ENCODE data around the gene TNKS1BP1.

DNA sequence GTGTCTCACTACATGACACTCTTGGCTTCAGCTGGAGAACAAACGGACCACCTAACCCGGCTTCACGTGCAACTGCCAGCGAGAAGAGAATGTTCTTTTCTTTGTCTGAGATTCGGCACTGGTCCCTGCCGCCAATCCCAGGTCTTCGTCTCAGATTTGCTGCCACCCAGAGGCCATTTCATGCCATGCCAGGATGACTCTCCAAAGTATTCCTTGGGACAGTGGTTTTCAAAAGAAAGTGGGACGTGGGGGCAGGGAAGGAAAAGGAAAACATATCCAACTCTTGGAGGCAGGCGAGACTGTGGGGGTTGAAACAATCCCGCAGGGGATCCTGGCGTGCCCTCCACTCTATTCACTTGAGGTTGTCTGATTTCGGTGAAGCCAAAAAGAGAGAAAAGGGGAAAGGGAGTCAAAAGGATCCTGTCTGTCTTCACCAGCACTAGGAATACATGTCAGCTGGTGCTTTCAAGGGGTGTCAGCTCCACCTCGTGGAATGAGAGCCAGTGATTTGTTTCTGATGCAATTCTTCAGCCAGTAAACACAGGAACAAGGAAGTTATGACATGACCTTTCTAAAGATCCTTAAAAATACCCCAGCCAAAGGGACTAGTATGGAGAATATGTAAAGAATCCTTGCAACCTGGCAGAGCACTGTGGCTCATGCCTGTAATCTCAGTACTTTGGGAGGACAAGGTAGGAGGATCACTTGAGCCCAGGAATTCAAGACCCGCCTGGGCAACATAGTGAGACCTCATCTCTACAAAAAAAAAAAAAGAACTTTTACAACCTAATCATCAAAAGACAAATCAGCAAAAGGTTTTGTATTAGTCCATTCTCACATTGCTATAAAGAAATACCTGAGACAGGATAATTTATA lies 46.7 kb downstream of the TNKS1BP1 start:
- TF ChIP-seq ETS1 (IDR thresholded peaks at IDR 0.05): no peak
- no peak for TF ChIP-seq EZH2 (IDR thresholded peaks at IDR 0.05; ENCODE audit: low read depth, unreplicated experiment)
- TF ChIP-seq, protein P1, sequence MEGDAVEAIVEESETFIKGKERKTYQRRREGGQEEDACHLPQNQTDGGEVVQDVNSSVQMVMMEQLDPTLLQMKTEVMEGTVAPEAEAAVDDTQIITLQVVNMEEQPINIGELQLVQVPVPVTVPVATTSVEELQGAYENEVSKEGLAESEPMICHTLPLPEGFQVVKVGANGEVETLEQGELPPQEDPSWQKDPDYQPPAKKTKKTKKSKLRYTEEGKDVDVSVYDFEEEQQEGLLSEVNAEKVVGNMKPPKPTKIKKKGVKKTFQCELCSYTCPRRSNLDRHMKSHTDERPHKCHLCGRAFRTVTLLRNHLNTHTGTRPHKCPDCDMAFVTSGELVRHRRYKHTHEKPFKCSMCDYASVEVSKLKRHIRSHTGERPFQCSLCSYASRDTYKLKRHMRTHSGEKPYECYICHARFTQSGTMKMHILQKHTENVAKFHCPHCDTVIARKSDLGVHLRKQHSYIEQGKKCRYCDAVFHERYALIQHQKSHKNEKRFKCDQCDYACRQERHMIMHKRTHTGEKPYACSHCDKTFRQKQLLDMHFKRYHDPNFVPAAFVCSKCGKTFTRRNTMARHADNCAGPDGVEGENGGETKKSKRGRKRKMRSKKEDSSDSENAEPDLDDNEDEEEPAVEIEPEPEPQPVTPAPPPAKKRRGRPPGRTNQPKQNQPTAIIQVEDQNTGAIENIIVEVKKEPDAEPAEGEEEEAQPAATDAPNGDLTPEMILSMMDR (conservative IDR thresholded peaks at IDR 0.05; ENCODE audit: low read depth in 2 of 2): peak; percentile 87 to 95
- TF ChIP-seq, protein P2, sequence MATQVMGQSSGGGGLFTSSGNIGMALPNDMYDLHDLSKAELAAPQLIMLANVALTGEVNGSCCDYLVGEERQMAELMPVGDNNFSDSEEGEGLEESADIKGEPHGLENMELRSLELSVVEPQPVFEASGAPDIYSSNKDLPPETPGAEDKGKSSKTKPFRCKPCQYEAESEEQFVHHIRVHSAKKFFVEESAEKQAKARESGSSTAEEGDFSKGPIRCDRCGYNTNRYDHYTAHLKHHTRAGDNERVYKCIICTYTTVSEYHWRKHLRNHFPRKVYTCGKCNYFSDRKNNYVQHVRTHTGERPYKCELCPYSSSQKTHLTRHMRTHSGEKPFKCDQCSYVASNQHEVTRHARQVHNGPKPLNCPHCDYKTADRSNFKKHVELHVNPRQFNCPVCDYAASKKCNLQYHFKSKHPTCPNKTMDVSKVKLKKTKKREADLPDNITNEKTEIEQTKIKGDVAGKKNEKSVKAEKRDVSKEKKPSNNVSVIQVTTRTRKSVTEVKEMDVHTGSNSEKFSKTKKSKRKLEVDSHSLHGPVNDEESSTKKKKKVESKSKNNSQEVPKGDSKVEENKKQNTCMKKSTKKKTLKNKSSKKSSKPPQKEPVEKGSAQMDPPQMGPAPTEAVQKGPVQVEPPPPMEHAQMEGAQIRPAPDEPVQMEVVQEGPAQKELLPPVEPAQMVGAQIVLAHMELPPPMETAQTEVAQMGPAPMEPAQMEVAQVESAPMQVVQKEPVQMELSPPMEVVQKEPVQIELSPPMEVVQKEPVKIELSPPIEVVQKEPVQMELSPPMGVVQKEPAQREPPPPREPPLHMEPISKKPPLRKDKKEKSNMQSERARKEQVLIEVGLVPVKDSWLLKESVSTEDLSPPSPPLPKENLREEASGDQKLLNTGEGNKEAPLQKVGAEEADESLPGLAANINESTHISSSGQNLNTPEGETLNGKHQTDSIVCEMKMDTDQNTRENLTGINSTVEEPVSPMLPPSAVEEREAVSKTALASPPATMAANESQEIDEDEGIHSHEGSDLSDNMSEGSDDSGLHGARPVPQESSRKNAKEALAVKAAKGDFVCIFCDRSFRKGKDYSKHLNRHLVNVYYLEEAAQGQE (IDR thresholded peaks at IDR 0.05; ENCODE audit: unreplicated experiment): no peak

Measured in GM23338 (cell line).